NCI-H2227 (cell line): ENCODE results near the gene BCAP31.
"Not testable (repeated sequence)": the region's sequence is repeated elsewhere in the genome, so short reads cannot be mapped to it uniquely, and the experiment has no call there.

Experiments
- DNase-seq: peaks from one replicate; lab custom pipeline; 2025; ENCODE audit not compliant: unreplicated experiment; lab: John Stamatoyannopoulos, UW

The BCAP31 gene

GRCh38 chrX:153717445-153717844 lies 6.7 kb downstream of the BCAP31 start:
- DNase-seq = no peak

GRCh38 chrX:153714256-153714655 lies 9.9 kb downstream of the BCAP31 start:
- DNase-seq = no peak

- DNase-seq = no peak
Observed at GRCh38 chrX:153709726-153710674, 14.2 kb downstream of the BCAP31 start.

- peak; percentile 87 for DNase-seq
Observed at GRCh38 chrX:153708415-153708814, 15.8 kb downstream of the BCAP31 start.

DNA sequence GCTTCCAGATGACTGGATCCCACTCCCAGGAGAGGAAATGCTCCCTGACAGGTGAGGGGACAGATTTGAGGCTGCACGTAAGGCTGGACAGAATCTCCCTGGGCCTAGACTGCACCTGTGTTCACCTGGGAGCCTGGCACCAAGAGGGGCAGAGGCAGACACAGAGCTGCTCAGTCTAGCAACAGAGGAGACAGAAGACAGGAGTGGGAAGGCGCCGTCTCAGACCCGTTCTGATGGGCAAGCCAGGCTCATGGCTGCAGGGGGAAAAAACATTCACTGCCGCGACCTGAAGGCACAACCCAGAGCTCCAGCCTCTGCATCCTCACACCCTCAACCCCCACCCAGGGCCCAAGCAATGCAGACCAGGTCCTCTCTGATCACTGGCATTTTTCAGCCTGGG lies 16.8 kb downstream of the BCAP31 start:
- no peak for DNase-seq

- no peak for DNase-seq
Observed at GRCh38 chrX:153706799-153707198, 17.4 kb downstream of the BCAP31 start.

- not testable (repeated sequence) for DNase-seq
Observed at GRCh38 chrX:153705403-153706060, 18.7 kb downstream of the BCAP31 start.

- DNase-seq = not testable (repeated sequence)
Observed at GRCh38 chrX:153704631-153705402, 19.4 kb downstream of the BCAP31 start.

GRCh38 chrX:153704021-153704526 lies 20.1 kb downstream of the BCAP31 start:
- no peak for DNase-seq

GRCh38 chrX:153703036-153703370 lies 21.2 kb downstream of the BCAP31 start:
- no peak for DNase-seq

GRCh38 chrX:153702336-153703035 lies 21.7 kb downstream of the BCAP31 start:
- no peak for DNase-seq

- no peak for DNase-seq
Observed at GRCh38 chrX:153701706-153702105, 22.5 kb downstream of the BCAP31 start.

GRCh38 chrX:153700967-153701366 lies 23.2 kb downstream of the BCAP31 start:
- DNase-seq = no peak

DNA sequence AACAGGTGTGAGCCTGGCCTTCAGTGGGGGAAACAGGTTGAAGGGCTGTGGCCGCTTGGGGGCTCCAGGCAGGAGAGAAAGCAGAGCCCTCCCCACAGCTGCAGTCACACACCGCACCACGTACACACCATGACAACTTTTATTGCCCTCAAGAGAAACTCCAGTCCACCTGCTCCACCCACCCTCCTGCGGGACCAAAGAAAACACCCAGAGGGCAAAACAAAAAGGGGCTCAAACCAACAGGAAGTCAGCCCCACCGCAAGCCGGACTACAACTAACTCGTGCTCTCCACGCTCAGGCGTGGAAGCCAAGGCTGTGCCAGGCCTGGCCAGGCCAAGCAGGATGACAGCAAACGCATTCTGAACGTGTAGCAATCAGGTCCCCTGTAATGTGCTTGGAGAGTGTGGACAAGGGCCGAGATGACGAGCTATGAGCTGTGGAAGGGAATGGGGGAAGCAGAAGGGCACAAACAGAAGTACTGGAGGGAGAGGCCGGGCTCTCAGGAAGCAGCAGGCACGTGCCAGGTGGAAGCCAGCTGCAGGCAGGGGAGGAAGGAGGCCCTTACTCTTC lies 23.7 kb downstream of the BCAP31 start:
- DNase-seq = no peak

- not testable (repeated sequence) for DNase-seq
Observed at GRCh38 chrX:153699784-153700371, 24.3 kb downstream of the BCAP31 start.

- DNase-seq = not testable (repeated sequence)
Observed at GRCh38 chrX:153699210-153699783, 24.9 kb downstream of the BCAP31 start.

DNA sequence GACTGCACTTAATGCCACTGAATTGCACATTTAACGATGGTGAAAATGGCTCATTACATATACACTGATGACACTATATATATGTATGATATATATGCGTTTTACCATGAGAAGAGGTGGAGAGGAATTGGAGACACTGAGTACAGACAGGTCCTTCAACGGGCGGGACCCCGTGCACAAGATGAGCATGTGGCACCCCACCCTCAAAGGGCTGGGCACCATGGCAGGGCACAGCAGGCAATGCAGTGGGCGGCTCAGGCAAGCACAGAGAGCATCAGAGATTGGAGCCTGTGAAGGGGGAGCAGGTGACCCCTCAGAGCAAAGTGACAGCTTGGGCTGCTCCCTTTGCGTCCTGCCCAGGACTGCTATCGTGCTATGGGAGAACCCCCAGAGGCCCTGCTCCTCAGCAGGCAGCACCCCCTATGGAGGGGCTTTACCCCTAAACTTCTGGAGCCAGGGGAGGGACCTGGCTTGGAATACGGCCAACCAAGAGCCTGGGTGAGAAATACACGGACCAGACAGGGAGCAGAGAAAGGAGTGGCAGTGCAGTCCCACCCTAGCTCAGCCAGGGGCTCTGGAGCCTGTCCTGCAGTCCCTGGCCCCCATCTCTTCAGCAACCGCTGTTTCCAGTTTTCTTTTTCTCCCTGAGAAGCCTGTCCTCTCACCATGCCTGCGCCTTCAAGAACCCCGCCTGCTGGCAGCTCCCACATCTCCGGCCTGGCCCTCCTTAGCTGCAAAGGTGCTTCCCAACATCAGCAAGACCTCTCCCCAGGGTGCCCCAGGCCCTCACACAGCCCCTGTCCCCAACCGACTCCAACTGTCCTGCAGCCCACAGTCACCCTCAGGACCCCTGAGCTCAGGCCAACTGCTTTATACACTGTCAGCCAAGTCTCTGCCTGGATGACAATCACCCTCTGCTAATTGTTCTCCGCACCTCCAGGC lies 26.0 kb downstream of the BCAP31 start:
- no peak for DNase-seq

- not testable (repeated sequence) for DNase-seq
Observed at GRCh38 chrX:153696986-153697722, 27.0 kb downstream of the BCAP31 start.
